ENCODE measurements around the gene GDE1.

Gene GDE1

DNA sequence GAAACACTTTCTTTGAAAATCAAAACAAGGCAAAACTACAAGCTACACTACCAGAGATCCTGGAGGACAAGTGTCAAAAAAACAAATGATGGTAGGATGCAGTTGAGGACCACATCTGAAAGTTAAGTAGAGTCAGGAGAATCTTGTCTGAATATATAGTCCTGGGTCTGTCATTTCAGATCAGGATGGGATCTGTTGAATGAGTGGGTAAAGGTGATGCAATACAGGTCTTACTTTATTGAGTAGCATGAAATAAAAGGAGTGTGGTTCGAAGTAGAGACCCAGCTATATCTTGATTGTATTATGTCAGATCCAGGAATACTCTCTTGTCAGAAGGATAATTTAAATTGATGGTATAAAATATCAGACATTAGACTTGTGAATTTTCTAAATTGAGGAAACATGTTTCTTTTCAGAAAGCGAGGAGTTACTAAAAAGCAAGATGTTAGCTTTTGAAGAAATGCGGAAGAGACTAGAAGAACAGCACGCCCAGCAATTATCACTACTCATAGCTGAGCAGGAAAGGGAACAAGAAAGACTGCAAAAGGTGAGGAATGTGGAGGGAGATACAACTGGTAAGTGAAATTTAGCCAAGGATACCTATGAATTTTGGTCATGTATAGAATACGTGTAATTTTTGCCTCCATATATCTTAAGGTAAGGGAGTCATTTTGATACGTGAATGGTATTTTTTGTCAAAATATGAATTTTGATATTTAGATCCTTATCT lies 18.5 kb upstream of the GDE1 start:
- DNase-seq (ENCODE audit: insufficient read length, low spot score) (no peak), FAIRE-seq (peak; percentile 63)
- TF ChIP-seq, protein P1, sequence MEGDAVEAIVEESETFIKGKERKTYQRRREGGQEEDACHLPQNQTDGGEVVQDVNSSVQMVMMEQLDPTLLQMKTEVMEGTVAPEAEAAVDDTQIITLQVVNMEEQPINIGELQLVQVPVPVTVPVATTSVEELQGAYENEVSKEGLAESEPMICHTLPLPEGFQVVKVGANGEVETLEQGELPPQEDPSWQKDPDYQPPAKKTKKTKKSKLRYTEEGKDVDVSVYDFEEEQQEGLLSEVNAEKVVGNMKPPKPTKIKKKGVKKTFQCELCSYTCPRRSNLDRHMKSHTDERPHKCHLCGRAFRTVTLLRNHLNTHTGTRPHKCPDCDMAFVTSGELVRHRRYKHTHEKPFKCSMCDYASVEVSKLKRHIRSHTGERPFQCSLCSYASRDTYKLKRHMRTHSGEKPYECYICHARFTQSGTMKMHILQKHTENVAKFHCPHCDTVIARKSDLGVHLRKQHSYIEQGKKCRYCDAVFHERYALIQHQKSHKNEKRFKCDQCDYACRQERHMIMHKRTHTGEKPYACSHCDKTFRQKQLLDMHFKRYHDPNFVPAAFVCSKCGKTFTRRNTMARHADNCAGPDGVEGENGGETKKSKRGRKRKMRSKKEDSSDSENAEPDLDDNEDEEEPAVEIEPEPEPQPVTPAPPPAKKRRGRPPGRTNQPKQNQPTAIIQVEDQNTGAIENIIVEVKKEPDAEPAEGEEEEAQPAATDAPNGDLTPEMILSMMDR (IDR thresholded peaks at IDR 0.05; ENCODE audit: insufficient read depth, missing control alignments) = no peak

DNA sequence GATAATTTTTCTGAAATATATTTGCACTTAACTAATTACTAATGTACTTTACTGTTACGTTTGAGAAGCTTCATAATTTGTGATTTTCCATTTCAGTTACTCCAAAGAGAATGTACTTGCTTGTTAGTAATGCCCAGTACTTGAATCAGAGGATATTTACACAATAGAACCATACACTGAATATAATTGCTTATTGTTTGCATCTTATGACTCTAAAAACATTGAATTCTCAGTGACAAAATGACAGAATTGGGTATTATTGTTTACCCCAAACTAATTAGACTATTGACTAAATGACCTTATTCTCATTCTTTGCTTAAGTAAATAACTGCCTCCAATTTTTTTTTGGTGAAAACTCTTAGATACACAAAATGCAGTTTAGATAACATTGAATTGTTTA lies 10.7 kb upstream of the GDE1 start:
- FAIRE-seq (no peak), DNase-seq (ENCODE audit: insufficient read length, low spot score) (no peak)
- TF ChIP-seq, protein P1 (IDR thresholded peaks at IDR 0.05; ENCODE audit: insufficient read depth, missing control alignments) = no peak

DNA sequence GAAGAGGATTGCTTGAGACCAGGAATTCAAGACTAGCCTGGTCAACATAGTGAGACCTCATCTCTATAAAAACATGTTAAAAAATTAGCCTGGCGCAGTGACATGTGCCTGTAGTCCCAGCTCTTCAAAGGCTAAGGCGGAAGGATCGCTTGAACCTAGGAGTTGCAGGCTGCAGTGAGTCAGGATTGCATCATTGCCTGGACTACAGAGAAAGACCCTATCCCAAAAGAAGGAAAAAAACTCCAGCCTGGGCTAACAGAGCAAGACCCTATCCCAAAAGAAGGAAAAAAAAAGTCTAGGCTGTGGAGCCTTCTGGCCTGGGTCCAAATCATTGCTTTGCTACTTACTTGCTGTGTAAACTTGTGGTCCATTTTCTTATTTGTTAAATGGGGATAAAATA lies 6.8 kb upstream of the GDE1 start:
- FAIRE-seq = no peak
- TF ChIP-seq, protein P1 (IDR thresholded peaks at IDR 0.05; ENCODE audit: insufficient read depth, missing control alignments) = no peak
- DNase-seq (ENCODE audit: insufficient read length, low spot score) = no peak

DNA sequence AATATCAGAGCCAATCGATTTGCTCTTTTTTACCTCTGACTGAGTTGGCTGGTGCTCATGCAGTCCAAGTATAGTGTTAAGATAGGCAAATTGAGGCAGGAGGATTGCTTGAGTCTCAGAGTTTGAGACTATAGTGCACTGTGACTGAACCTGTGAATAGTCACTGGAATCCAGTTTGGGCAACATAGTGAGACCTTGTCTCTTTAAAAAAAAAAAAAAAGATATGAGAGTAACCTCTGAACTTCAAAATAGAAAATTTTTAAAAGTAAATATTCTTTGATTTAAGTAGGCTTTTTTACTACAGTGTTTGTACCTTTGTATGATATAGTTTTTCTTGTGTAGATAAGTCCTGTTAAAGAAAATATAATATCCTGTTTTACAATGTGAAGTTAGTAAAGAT lies 5.3 kb upstream of the GDE1 start:
- TF ChIP-seq, protein P1 (IDR thresholded peaks at IDR 0.05; ENCODE audit: insufficient read depth, missing control alignments) = no peak
- no peak for FAIRE-seq
- no peak for DNase-seq (ENCODE audit: insufficient read length, low spot score)

DNA sequence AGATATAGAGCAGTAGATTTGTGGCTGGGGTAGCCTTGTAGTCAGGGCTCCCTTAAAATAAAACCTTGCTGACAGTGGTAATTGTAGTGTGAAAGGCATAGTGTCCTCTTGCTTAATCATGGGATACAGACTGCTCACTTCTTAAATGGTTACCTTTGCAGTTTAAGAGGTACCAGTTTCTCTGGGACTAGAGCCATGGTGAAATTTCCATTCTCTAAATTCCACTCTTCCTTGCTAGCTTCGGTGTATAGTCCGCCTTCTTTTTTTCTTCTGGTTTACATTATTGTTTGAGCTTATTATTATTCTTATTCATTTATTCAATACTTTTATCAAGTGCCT lies 3.5 kb upstream of the GDE1 start:
- FAIRE-seq = no peak
- TF ChIP-seq, protein P1 (IDR thresholded peaks at IDR 0.05; ENCODE audit: insufficient read depth, missing control alignments) = no peak

DNA sequence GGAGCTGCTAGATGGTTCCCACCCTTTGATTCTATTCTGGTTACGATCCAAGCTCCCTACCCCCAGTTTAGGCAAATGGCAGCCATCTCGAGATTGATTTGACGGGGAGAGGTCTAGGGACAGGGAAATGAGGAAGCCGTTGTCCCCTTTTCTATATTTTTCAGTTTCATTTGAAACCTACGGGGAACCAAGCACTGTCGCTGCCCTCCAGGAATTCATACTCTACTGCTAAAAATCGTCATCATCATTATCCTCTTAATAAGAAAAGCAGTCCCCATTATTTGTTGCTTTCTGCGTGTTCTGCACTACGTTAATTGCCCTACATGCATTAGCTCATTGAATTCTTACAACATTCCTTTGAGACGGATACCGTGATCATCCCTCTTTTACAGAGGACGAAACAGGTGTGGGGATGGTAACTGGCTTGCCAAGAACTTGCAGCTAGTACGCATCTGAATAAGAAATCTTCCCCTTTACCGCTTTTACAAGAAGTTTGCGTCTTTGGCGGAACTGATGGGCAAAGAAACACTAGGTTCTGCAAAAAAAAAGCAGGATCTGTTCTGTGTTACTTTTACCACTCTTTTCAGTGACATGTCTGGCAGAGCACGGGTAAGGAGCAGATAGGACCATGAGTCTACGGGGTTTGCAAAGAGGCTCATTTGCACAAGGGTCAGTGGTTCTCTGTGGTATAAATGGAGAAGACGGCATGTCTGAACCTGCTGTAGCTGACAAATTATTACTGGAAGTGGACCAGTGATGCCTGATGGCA lies 2.9 kb upstream of the GDE1 start:
- no peak for FAIRE-seq

More for the DNA sequence above, 3.5 kb upstream of the GDE1 start:
- no peak for DNase-seq (ENCODE audit: insufficient read length, low spot score)

More for the DNA sequence above, 2.9 kb upstream of the GDE1 start:
- TF ChIP-seq, protein P1 (IDR thresholded peaks at IDR 0.05; ENCODE audit: insufficient read depth, missing control alignments) = no peak
- DNase-seq (ENCODE audit: insufficient read length, low spot score) = no peak
